Activated CD8-positive, alpha-beta T cell treated with anti-CD3 and anti-CD28 coated beads for 36 hours (primary cell): ENCODE data around the gene FRYL. TPM values are rescaled to one million over a fixed set of nuclear protein-coding genes. Genes with fewer than 3 reads are reported as not detected.
"Not testable (repeated sequence)": the region's sequence is repeated elsewhere in the genome, so short reads cannot be mapped to it uniquely, and the experiment has no call there.

ENCODE experiments used
- ATAC-seq: fragments of 200-7000 bp; cut with Tn5 transposase; one replicate; pipeline ENCODE4 v1.10.0; 2021; ENCODE audit warnings: mild to moderate bottlenecking, moderate library complexity
- CTCF ChIA-PET: fragments of 350-600 bp; sonication (Branson Sonifier 250); formaldehyde crosslinking; loops from one replicate; lab custom pipeline; 2021; ENCODE audit warnings: antibody characterized with exemption; lab: Charles Lee
- POLR2A ChIA-PET: fragments of 350-600 bp; sonication (Branson Sonifier 250); formaldehyde crosslinking; loops from one replicate; lab custom pipeline; 2021; ENCODE audit warnings: antibody characterized with exemption; lab: Charles Lee
- DNase-seq: peaks from one replicate; pipeline ENCODE4 v3.0.0-alpha.2; 2020
- H3K27ac Mint-ChIP-seq: one replicate; pipeline ENCODE4 v1.8.0; 2021; ENCODE audit warnings: mild to moderate bottlenecking, mixed read lengths
- H3K27me3 Mint-ChIP-seq: one replicate; pipeline ENCODE4 v1.8.0; 2021; ENCODE audit warnings: mixed read lengths
- H3K36me3 Mint-ChIP-seq: one replicate; pipeline ENCODE4 v1.8.0; 2021; ENCODE audit warnings: low read depth, mixed read lengths
- H3K4me1 Mint-ChIP-seq: one replicate; pipeline ENCODE4 v1.8.0; 2021; ENCODE audit warnings: low read depth, mixed read lengths
- H3K4me3 Mint-ChIP-seq: one replicate; pipeline ENCODE4 v1.8.0; 2021; ENCODE audit warnings: mild to moderate bottlenecking, moderate library complexity, mixed read lengths
- H3K9me3 Mint-ChIP-seq: one replicate; pipeline ENCODE4 v1.8.0; 2021; ENCODE audit warnings: mixed read lengths
- intact Hi-C: fragments of 100-400 bp; cut with micrococcal nuclease; formaldehyde crosslinking; loops from one replicate; pipeline ENCODE4 v1.10.0; 2022
- total RNA-seq, 2 experiments: library from RNA; stranded (reverse); gene quantifications; one replicate each; pipeline ENCODE4 v1.2.3, GENCODE V29; 2021
- TF ChIP-seq, protein P1 (sequence below): fragments of 200-600 bp; IDR thresholded peaks from one replicate; pipeline ENCODE4 v1.8.0; 2022; ENCODE audit warnings: antibody characterized with exemption, mild to moderate bottlenecking

The FRYL gene
- total RNA-seq, 2 experiments from 2014 or later: 66.6 to 73.2 TPM

DNA sequence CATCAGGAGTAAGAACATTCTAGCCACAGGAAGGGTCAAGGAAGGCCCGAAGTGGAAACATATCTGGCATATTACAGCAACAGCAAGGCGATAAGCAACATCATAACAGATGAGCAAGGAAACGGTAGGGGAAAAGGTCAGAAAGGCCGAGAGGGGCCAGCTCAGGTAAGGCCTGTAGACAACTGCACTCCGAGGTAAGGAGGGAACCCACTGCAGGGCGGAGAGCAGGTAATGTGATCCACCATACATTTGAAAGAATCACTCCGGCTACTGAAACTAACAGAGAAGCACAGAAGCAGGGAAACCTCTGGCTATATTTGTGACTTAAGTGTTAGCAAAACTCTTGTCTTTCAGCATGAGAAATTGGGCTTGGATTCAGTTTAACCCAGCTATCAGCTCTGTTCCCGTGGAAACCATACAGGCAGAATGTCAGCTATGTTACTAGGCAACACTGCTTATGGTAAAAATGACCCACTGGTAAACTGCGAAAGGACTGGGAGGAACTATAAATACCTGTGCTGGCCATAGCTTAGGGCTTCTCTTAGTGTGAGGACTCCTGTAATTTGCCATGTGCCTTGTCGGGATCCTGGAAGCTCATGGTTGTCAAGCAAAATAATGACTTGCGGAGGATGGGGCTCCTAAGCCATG, 31.0 kb downstream of the FRYL start:
- ChIA-PET POLR2A (no interaction called here), CTCF (interaction anchor here (0.6 kb wide), 1 partner anchor 198 kb away, joined by 3 read pairs; no protein-coding TSS in a partner anchor)
- no peak overlapping the region for H3K27ac Mint-ChIP-seq
- no peak for ATAC-seq
- DNase-seq: no peak
- no peaks in the 10 kb centered on the region for H3K27me3 Mint-ChIP-seq
- TF ChIP-seq, protein P1, sequence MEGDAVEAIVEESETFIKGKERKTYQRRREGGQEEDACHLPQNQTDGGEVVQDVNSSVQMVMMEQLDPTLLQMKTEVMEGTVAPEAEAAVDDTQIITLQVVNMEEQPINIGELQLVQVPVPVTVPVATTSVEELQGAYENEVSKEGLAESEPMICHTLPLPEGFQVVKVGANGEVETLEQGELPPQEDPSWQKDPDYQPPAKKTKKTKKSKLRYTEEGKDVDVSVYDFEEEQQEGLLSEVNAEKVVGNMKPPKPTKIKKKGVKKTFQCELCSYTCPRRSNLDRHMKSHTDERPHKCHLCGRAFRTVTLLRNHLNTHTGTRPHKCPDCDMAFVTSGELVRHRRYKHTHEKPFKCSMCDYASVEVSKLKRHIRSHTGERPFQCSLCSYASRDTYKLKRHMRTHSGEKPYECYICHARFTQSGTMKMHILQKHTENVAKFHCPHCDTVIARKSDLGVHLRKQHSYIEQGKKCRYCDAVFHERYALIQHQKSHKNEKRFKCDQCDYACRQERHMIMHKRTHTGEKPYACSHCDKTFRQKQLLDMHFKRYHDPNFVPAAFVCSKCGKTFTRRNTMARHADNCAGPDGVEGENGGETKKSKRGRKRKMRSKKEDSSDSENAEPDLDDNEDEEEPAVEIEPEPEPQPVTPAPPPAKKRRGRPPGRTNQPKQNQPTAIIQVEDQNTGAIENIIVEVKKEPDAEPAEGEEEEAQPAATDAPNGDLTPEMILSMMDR: no peak
- no peak overlapping the region for H3K4me3 Mint-ChIP-seq
- H3K9me3 Mint-ChIP-seq: no peaks in the 10 kb centered on the region
- peaks cover 5% of the 10 kb centered on the region for H3K36me3 Mint-ChIP-seq
- H3K4me1 Mint-ChIP-seq: peaks cover 75% of the 10 kb centered on the region
- intact Hi-C loops: no loop called here

DNA sequence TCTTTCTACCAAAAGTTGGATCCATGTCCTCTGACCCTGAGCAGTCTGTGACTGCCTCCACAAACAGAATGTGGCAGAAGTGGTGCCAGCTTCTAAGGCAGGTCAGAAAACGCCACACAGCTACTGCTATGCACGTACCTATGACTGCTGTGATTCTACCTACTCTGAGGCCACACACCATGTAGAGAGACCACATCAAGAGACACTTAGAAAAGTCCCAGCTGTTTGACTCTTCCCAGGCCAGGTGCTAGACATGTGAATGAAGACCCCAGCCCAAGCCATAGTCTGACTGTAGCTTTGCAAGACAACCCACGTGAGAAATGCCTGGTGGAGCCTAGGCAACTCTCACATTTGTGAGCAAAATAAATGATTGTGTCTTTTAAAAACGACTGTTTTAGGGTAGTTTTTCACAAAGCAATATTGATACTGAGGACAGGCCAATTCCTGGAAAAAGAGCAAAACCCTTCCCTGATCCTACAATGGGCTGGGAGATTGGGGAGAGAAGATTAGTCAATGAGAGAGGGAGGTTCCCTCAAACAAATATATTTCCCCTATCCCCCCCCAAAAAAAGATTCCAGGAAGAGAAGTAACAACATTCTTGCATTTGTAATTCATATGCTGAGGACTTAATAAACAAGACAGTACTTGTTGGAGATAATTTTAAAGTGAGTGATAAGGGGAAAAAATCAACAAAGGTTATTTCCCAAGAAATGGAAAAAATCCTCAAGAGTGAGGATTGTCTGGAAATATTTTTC, 33.3 kb downstream of the FRYL start:
- no peaks in the 10 kb centered on the region for H3K27me3 Mint-ChIP-seq
- ATAC-seq (peak; percentile 76), DNase-seq (peak; percentile 32)
- no peaks in the 10 kb centered on the region for H3K9me3 Mint-ChIP-seq
- peaks cover 11% of the 10 kb centered on the region for H3K36me3 Mint-ChIP-seq
- TF ChIP-seq, protein P1: no peak
- CTCF ChIA-PET: no interaction called here
- peak overlapping the region; percentile 70 for H3K27ac Mint-ChIP-seq
- H3K4me1 Mint-ChIP-seq: peaks cover 75% of the 10 kb centered on the region
- peak overlapping the region; percentile 43 for H3K4me3 Mint-ChIP-seq
- intact Hi-C loops: no loop called here
- POLR2A ChIA-PET: no interaction called here

DNA sequence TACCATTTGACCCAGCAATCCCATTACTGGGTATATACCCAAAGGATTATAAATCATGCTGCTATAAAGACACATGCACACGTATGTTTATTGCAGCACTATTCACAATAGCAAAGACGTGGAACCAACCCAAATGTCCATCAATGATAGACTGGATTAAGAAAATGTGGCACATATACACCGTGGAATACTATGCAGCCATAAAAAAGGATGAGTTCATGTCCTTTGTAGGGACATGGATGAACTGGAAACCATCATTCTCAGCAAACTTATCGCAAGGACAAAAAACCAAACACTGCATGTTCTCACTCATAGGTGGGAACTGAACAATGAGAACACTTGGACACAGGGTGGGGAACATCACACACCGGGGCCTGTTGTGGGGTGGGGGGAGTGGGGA, 34.9 kb downstream of the FRYL start:
- H3K27ac Mint-ChIP-seq, ATAC-seq, H3K4me3 Mint-ChIP-seq, DNase-seq, POLR2A ChIA-PET, CTCF ChIA-PET, H3K9me3 Mint-ChIP-seq, intact Hi-C loops, H3K27me3 Mint-ChIP-seq: not testable (repeated sequence)
- peaks cover 74% of the 10 kb centered on the region for H3K4me1 Mint-ChIP-seq
- peaks cover 11% of the 10 kb centered on the region for H3K36me3 Mint-ChIP-seq

DNA sequence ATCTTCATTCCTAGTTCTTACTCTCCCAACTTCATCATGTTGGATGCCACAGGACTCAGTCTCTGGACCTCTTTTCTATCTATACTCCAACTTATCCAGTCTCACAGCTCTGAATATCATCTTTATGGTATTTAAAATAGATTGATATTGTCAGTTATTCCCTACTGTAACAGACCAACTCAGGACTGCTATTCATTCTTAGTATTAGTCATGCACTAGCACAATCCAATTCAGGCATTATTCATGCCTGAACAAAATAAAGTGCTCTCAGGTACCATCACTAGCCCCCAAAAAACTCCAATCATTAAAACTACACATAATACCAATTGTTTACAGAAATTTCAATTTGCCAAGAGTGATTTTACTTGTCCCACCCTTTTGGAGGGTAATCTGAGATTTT, 37.7 kb downstream of the FRYL start:
- ChIA-PET POLR2A (interaction anchor here (0.5 kb wide), 1 partner anchor 1395 kb away, joined by 3 read pairs; no protein-coding TSS in a partner anchor), CTCF (no interaction called here)
- peaks cover 3% of the 10 kb centered on the region for H3K9me3 Mint-ChIP-seq
- H3K4me3 Mint-ChIP-seq: no peak overlapping the region
- peaks cover 76% of the 10 kb centered on the region for H3K4me1 Mint-ChIP-seq
- peaks cover 18% of the 10 kb centered on the region for H3K36me3 Mint-ChIP-seq
- H3K27me3 Mint-ChIP-seq: no peaks in the 10 kb centered on the region
- intact Hi-C loops: no loop called here
- peak overlapping the region; percentile 30 for H3K27ac Mint-ChIP-seq
- TF ChIP-seq, protein P1: no peak
- ATAC-seq: no peak
- no peak for DNase-seq

DNA sequence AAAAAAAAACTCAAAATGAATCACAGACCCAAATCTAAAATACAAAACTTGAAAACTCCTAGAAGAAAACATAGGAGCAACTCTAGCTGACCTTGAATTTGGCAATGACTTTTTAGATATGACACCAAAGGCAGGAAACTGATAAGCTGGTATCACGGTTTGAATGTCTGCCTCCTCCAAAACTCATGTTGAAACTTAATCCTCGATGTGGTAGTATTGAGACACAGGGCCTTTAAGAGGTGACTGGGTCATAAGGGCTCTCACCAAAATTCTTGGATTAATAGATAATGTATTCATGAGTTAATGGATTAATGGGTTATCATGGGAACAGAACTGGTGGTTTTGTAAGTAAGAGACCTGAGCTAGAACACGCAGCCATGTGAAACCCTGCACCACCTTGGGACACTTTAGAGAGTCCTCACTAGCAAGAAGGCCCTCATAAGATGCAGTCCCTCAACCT, 40.5 kb downstream of the FRYL start:
- intact Hi-C loops: no loop called here
- DNase-seq (no peak), ATAC-seq (peak; percentile 70)
- ChIA-PET CTCF (no interaction called here), POLR2A (no interaction called here)
- Mint-ChIP-seq H3K27me3 (no peaks in the 10 kb centered on the region), H3K27ac (no peak overlapping the region), H3K36me3 (peaks cover 17% of the 10 kb centered on the region), H3K9me3 (peaks cover 6% of the 10 kb centered on the region), H3K4me1 (peaks cover 64% of the 10 kb centered on the region), H3K4me3 (no peak overlapping the region)
- TF ChIP-seq, protein P1: no peak
